ENCODE measurements around the gene LY6G6F. TPM values are rescaled to one million over a fixed set of nuclear protein-coding genes. Genes with fewer than 3 reads are reported as not detected.

Gene LY6G6F
- total and polyA plus RNA-seq, 10 of the 15 experiments (the other 5 are each of a cell fraction or from before 2014, with no cell fraction given) = not detected

DNA sequence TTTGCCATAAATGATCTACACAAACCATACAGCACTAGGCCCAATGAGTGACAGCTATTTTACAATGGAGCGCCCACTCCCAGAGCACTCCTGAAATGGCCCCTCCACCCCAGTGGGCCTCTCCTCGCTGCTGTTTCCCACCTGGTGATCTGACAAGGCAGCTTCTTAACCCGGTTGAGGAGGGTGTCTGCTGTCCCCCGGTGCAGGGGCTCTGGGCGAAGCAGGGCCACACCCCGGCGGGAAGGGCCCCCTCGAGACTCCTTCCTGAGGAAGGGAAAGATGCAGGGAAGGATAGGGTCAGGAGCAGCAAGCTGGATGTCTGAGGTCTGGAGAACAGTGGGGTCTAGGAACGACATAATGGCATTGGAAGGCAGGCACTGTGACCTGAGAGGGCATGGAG is 13.8 kb upstream of the LY6G6F start (continued):
- TF ChIP-seq, protein P1, sequence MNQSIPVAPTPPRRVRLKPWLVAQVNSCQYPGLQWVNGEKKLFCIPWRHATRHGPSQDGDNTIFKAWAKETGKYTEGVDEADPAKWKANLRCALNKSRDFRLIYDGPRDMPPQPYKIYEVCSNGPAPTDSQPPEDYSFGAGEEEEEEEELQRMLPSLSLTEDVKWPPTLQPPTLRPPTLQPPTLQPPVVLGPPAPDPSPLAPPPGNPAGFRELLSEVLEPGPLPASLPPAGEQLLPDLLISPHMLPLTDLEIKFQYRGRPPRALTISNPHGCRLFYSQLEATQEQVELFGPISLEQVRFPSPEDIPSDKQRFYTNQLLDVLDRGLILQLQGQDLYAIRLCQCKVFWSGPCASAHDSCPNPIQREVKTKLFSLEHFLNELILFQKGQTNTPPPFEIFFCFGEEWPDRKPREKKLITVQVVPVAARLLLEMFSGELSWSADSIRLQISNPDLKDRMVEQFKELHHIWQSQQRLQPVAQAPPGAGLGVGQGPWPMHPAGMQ (IDR thresholded peaks at IDR 0.05; ENCODE audit: borderline replicate concordance) = no peak
- TF ChIP-seq RELB (IDR thresholded peaks at IDR 0.05; ENCODE audit: low read depth) = no peak

DNA sequence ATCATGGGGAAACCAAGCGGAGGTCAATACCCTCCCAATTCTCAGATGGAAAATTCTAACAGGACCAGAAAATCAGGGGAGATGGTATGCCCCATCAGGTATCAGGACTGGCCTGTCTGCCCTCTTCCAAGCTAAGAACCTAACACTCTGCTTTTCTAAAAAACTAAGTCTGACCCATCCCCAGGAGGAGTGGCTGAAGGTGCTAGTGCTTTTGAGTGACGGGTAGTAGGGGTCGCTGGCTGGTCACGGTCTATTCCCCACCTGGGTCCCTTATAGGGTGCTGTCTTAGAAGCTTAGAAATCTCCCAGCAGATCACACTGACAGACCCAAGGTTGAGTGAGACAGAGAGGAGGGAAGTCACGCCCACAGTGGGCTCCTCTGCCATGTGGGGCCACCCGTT is 13.1 kb upstream of the LY6G6F start:
- POLR2A ChIA-PET = interaction anchor here (0.6 to 2.2 kb wide), 3 partner anchors 27 to 72 kb away, joined by 4 to 7 read pairs (median 5); no protein-coding TSS in a partner anchor
- CTCF ChIA-PET = interaction anchor here (0.7 to 2.1 kb wide), 2 partner anchors 10 to 13 kb away, joined by 3 to 4 read pairs; partner anchors contain the start of gene ABHD16A
- no peak overlapping the region for H3K9ac ChIP-seq (ENCODE audit: control insufficient read depth, insufficient read depth, low read length)

More for the DNA sequence above, 13.1 kb upstream of the LY6G6F start:
- H2AFZ ChIP-seq (ENCODE audit: control insufficient read depth, low read depth, low read length) = no peak overlapping the region
- 85% methylated on average over 6 of the region's 6 CpGs for WGBS (ENCODE audit: insufficient coverage, insufficient replicate concordance, low lambda C conversion rate, missing lambda C conversion rate)
- H3K36me3 ChIP-seq (ENCODE audit: control insufficient read depth in 2 of 2, insufficient read depth in 2 of 2, low read length in 1 of 2) = peaks cover 17 to 29% of the 10 kb centered on the region in 2 experiments
- no peak overlapping the region for H3K27ac ChIP-seq (ENCODE audit: control insufficient read depth, insufficient read depth)
- no peaks in the 10 kb centered on the region for H3K4me1 ChIP-seq (ENCODE audit: control insufficient read depth, insufficient read depth, low read length)
- in situ Hi-C loops (cut with MboI) (no loop called here), intact Hi-C loops (cut with micrococcal nuclease; ENCODE audit: unreplicated experiment) (no loop called here)
- ChIA-PET SMC1A (ENCODE audit: uncharacterized antibody, unreplicated experiment) (interaction anchor here (0.6 to 1.7 kb wide), 4 partner anchors 9 to 601 kb away, joined by 3 read pairs; partner anchors contain the start of gene LY6G6F), RAD21 (ENCODE audit: unreplicated experiment) (no interaction called here)
- no peaks in the 10 kb centered on the region for H3K79me2 ChIP-seq (ENCODE audit: control insufficient read depth, insufficient read depth, low read length)
- ATAC-seq (no peak), FAIRE-seq (no peak), DNase-seq (ENCODE audit: low read depth, low spot score) (no peak)
- H3K9me3 ChIP-seq (replicated peaks; ENCODE audit: control insufficient read depth, insufficient read depth, low read length) = no peaks in the 10 kb centered on the region
- H3K4me3 ChIP-seq = no peak overlapping the region
- H4K20me1 ChIP-seq (ENCODE audit: control insufficient read depth, insufficient read depth) = no peaks in the 10 kb centered on the region
- no peaks in the 10 kb centered on the region for H3K27me3 ChIP-seq (replicated peaks in 1 of 2; ENCODE audit: control insufficient read depth in 2 of 2, insufficient read depth in 2 of 2, low read length in 1 of 2)
- no peak overlapping the region for H3K4me2 ChIP-seq (ENCODE audit: control insufficient read depth, insufficient read depth)
- BruUV-seq (replicated peaks) = no TSS peak
- TF ChIP-seq NFYA (IDR thresholded peaks at IDR 0.05; ENCODE audit: borderline replicate concordance, low read depth, low read length) = no peak
- no peak for TF ChIP-seq IKZF1 (conservative IDR thresholded peaks at IDR 0.05)
- no peak for TF ChIP-seq EZH2 (IDR thresholded peaks at IDR 0.05; ENCODE audit: borderline replicate concordance, control insufficient read depth, low read depth, low read length)
- TF ChIP-seq MXI1 (IDR thresholded peaks at IDR 0.05; ENCODE audit: low read depth, low read length) = no peak
- TF ChIP-seq ZBED1 (IDR thresholded peaks at IDR 0.05; ENCODE audit: borderline replicate concordance) = no peak
- TF ChIP-seq GABPA (IDR thresholded peaks at IDR 0.05; ENCODE audit: low read depth) = no peak
- no peak for TF ChIP-seq SUPT20H (IDR thresholded peaks at IDR 0.05; ENCODE audit: borderline replicate concordance, control insufficient read depth, low read depth, low read length)
- TF ChIP-seq CBX3 (IDR thresholded peaks at IDR 0.05; ENCODE audit: borderline replicate concordance, low read depth) = no peak
- TF ChIP-seq STAT1 (conservative IDR thresholded peaks at IDR 0.05) = no peak
- TF ChIP-seq, protein P2, sequence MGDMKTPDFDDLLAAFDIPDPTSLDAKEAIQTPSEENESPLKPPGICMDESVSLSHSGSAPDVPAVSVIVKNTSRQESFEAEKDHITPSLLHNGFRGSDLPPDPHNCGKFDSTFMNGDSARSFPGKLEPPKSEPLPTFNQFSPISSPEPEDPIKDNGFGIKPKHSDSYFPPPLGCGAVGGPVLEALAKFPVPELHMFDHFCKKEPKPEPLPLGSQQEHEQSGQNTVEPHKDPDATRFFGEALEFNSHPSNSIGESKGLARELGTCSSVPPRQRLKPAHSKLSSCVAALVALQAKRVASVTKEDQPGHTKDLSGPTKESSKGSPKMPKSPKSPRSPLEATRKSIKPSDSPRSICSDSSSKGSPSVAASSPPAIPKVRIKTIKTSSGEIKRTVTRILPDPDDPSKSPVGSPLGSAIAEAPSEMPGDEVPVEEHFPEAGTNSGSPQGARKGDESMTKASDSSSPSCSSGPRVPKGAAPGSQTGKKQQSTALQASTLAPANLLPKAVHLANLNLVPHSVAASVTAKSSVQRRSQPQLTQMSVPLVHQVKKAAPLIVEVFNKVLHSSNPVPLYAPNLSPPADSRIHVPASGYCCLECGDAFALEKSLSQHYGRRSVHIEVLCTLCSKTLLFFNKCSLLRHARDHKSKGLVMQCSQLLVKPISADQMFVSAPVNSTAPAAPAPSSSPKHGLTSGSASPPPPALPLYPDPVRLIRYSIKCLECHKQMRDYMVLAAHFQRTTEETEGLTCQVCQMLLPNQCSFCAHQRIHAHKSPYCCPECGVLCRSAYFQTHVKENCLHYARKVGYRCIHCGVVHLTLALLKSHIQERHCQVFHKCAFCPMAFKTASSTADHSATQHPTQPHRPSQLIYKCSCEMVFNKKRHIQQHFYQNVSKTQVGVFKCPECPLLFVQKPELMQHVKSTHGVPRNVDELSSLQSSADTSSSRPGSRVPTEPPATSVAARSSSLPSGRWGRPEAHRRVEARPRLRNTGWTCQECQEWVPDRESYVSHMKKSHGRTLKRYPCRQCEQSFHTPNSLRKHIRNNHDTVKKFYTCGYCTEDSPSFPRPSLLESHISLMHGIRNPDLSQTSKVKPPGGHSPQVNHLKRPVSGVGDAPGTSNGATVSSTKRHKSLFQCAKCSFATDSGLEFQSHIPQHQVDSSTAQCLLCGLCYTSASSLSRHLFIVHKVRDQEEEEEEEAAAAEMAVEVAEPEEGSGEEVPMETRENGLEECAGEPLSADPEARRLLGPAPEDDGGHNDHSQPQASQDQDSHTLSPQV (IDR thresholded peaks at IDR 0.05) = no peak
- no peak for TF ChIP-seq POU2F2 (IDR thresholded peaks at IDR 0.05; ENCODE audit: borderline replicate concordance, low read depth, low read length)
- TF ChIP-seq EP300 (IDR thresholded peaks at IDR 0.05; ENCODE audit: borderline replicate concordance in 1 of 2, control insufficient read depth in 1 of 2, low read depth in 2 of 2, low read length in 2 of 2) = no peak
- TF ChIP-seq RUNX3 (IDR thresholded peaks at IDR 0.05; ENCODE audit: low read length) = no peak

All from GM12878 (cell line).